HepG2 (cell line): ENCODE results near the gene SLC50A1. TPM values are rescaled to one million over a fixed set of nuclear protein-coding genes. Genes with fewer than 3 reads are reported as not detected.

ENCODE experiments used
- DNMT3B ChIP-seq: conservative IDR thresholded peaks from 2 replicates; pipeline ENCODE4 v1.6.1; 2016; ENCODE audit warnings: missing biosample characterization, control low read depth
- E2F1 ChIP-seq: sonication (generic); formaldehyde crosslinking; IDR thresholded peaks from 2 replicates; pipeline ENCODE4 v1.5.0; 2020; ENCODE audit warnings: missing genetic modification reagents
- GATA4 ChIP-seq: sonication (generic); IDR thresholded peaks from 2 replicates; pipeline ENCODE4 v1.6.1; 2016; ENCODE audit warnings: antibody characterized with exemption, low read depth, borderline replicate concordance
- HIC2 ChIP-seq: sonication (generic); formaldehyde crosslinking; IDR thresholded peaks from 2 replicates; pipeline ENCODE4 v1.9.0; 2022; ENCODE audit warnings: low read depth, missing genetic modification reagents
- KDM3A ChIP-seq: IDR thresholded peaks from 2 replicates; pipeline ENCODE4 v1.6.1; 2018; ENCODE audit warnings: low read depth, missing compliant biosample characterization
- NFE2L1 ChIP-seq: sonication (generic); formaldehyde crosslinking; IDR thresholded peaks from 2 replicates; pipeline ENCODE4 v1.4.0; 2020; ENCODE audit warnings: missing genetic modification reagents, mild to moderate bottlenecking, borderline replicate concordance
- SMC3 ChIP-seq: IDR thresholded peaks from 2 replicates; pipeline ENCODE4 v1.6.1; 2011; ENCODE audit warnings: low read length, improper control_type of control experiment
- ZFY ChIP-seq: sonication (generic); formaldehyde crosslinking; IDR thresholded peaks from 2 replicates; pipeline ENCODE4 v1.4.0; 2020; ENCODE audit warnings: missing genetic modification reagents
- ZNF569 ChIP-seq: sonication (generic); formaldehyde crosslinking; IDR thresholded peaks from 2 replicates; pipeline ENCODE4 v1.5.0; 2020; ENCODE audit warnings: mild to moderate bottlenecking, missing genetic modification reagents, moderate library complexity, borderline replicate concordance
- polyA plus RNA-seq, 8 experiments: library from polyadenylated mRNA; depleted of rRNA in 3 of 8; stranded (reverse) in 7 of 8; unstranded in 1 of 8; fragments of >200 nt; fragmentation: Illumina TruSeq in 4 of 8; extraction: Trizol in 4 of 8; gene quantifications; 2 replicates each; pipeline versions ENCODE4 v1.2.1 to v1.2.3, GENCODE V29; 2011 to 2016; ENCODE audit warnings: low read depth in 4 of 8, missing spikeins in 1 of 8, mixed read lengths in 1 of 8; ENCODE audit not compliant: insufficient read depth in 1 of 8
- total RNA-seq, 5 experiments: library from RNA; depleted of rRNA; stranded (reverse); fragments of >200 nt; fragmentation: Illumina TruSeq; extraction: Trizol; gene quantifications; 2 replicates each; pipeline ENCODE4 v1.2.3, GENCODE V29; 2016; ENCODE audit warnings: low read depth in 1 of 5
- TF ChIP-seq, protein P1 (sequence below): sonication (generic); formaldehyde crosslinking; IDR thresholded peaks from 2 replicates; pipeline ENCODE4 v1.5.0; 2020; ENCODE audit warnings: mild to moderate bottlenecking, missing genetic modification reagents
- TF ChIP-seq, protein P2 (sequence below): sonication (generic); formaldehyde crosslinking; conservative IDR thresholded peaks from 2 replicates; pipeline ENCODE4 v1.8.0; 2022; ENCODE audit warnings: mild to moderate bottlenecking, moderate library complexity, missing genetic modification reagents
- TF ChIP-seq, protein P3 (sequence below): IDR thresholded peaks from 2 replicates; pipeline ENCODE4 v1.6.1; 2016; ENCODE audit warnings: low read depth, control low read depth
- TF ChIP-seq, protein P4 (sequence below): sonication (generic); formaldehyde crosslinking; IDR thresholded peaks from 2 replicates; pipeline ENCODE4 v1.4.0; 2020; ENCODE audit warnings: missing genetic modification reagents
- TF ChIP-seq, protein P5 (sequence below): sonication (generic); formaldehyde crosslinking; conservative IDR thresholded peaks from 2 replicates; pipeline ENCODE4 v1.4.0; 2020; ENCODE audit warnings: missing genetic modification reagents

Gene SLC50A1
- total and polyA plus RNA-seq, 2 of the 13 experiments (the other 11 are each of a cell fraction or from before 2014, with no cell fraction given), result 22.5 to 46.8 TPM

DNA sequence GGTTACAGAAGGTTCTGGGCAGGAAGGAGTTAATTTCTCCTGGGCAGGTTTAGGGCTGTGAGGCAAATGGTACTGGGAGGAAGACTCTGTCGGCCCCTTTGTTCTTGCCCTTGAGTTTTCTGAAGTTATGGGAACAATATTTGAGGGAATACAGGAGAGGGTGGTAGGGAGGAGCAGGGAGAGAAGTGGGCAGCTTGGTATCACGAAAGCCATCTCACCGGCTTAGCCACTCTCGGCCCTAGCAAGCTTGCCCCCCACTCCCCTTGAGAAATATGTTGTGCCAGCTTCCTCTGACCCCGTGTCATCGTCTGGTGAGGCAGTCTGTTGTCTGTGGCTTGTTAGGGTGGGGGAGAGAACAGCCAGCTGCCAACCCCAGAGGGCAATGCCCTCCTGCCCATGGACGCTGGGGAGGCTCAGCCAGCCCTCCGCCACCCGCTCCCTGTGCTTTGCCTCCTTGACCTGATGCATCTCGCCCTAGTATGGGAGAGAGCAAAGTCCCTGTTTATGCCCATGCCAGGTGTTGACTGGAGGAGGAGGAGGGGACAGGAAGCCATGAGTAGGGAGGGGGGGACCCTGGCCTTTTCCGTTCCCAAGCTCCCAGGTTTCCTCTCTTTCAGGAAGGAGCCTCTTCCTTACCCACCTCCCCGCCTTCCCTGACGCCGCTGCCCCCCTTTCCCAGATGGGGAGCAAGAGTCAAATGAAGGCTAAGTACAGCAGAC, 6.7 kb upstream of the SLC50A1 start (continued):
- TF ChIP-seq, protein P1, sequence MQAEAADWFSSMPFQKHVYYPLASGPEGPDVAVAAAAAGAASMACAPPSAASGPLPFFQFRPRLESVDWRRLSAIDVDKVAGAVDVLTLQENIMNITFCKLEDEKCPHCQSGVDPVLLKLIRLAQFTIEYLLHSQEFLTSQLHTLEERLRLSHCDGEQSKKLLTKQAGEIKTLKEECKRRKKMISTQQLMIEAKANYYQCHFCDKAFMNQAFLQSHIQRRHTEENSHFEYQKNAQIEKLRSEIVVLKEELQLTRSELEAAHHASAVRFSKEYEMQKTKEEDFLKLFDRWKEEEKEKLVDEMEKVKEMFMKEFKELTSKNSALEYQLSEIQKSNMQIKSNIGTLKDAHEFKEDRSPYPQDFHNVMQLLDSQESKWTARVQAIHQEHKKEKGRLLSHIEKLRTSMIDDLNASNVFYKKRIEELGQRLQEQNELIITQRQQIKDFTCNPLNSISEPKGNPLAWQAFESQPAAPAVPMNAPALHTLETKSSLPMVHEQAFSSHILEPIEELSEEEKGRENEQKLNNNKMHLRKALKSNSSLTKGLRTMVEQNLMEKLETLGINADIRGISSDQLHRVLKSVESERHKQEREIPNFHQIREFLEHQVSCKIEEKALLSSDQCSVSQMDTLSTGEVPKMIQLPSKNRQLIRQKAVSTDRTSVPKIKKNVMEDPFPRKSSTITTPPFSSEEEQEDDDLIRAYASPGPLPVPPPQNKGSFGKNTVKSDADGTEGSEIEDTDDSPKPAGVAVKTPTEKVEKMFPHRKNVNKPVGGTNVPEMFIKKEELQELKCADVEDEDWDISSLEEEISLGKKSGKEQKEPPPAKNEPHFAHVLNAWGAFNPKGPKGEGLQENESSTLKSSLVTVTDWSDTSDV (CRISPR knock-in tag), result no peak
- TF ChIP-seq, protein P2, sequence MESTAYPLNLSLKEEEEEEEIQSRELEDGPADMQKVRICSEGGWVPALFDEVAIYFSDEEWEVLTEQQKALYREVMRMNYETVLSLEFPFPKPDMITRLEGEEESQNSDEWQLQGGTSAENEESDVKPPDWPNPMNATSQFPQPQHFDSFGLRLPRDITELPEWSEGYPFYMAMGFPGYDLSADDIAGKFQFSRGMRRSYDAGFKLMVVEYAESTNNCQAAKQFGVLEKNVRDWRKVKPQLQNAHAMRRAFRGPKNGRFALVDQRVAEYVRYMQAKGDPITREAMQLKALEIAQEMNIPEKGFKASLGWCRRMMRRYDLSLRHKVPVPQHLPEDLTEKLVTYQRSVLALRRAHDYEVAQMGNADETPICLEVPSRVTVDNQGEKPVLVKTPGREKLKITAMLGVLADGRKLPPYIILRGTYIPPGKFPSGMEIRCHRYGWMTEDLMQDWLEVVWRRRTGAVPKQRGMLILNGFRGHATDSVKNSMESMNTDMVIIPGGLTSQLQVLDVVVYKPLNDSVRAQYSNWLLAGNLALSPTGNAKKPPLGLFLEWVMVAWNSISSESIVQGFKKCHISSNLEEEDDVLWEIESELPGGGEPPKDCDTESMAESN (CRISPR knock-in tag), result no peak
- TF ChIP-seq, protein P3, sequence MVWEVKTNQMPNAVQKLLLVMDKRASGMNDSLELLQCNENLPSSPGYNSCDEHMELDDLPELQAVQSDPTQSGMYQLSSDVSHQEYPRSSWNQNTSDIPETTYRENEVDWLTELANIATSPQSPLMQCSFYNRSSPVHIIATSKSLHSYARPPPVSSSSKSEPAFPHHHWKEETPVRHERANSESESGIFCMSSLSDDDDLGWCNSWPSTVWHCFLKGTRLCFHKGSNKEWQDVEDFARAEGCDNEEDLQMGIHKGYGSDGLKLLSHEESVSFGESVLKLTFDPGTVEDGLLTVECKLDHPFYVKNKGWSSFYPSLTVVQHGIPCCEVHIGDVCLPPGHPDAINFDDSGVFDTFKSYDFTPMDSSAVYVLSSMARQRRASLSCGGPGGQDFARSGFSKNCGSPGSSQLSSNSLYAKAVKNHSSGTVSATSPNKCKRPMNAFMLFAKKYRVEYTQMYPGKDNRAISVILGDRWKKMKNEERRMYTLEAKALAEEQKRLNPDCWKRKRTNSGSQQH (CRISPR knock-in tag), result peak; percentile 50; the same call in 1 of the 2 replicates
- TF ChIP-seq ZFY (CRISPR knock-in tag) (no peak), GATA4 (peak; percentile 64; the same call in 1 of the 2 replicates), SMC3 (no peak), NFE2L1 (no peak), HIC2 (peak; percentile 99), DNMT3B (no peak; the same call in 1 of the 2 replicates), E2F1 (CRISPR knock-in tag) (no peak), ZNF569 (CRISPR knock-in tag) (no peak), KDM3A (no peak)
- TF ChIP-seq, protein P4, sequence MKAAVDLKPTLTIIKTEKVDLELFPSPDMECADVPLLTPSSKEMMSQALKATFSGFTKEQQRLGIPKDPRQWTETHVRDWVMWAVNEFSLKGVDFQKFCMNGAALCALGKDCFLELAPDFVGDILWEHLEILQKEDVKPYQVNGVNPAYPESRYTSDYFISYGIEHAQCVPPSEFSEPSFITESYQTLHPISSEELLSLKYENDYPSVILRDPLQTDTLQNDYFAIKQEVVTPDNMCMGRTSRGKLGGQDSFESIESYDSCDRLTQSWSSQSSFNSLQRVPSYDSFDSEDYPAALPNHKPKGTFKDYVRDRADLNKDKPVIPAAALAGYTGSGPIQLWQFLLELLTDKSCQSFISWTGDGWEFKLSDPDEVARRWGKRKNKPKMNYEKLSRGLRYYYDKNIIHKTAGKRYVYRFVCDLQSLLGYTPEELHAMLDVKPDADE (CRISPR knock-in tag), result no peak
- TF ChIP-seq, protein P5, sequence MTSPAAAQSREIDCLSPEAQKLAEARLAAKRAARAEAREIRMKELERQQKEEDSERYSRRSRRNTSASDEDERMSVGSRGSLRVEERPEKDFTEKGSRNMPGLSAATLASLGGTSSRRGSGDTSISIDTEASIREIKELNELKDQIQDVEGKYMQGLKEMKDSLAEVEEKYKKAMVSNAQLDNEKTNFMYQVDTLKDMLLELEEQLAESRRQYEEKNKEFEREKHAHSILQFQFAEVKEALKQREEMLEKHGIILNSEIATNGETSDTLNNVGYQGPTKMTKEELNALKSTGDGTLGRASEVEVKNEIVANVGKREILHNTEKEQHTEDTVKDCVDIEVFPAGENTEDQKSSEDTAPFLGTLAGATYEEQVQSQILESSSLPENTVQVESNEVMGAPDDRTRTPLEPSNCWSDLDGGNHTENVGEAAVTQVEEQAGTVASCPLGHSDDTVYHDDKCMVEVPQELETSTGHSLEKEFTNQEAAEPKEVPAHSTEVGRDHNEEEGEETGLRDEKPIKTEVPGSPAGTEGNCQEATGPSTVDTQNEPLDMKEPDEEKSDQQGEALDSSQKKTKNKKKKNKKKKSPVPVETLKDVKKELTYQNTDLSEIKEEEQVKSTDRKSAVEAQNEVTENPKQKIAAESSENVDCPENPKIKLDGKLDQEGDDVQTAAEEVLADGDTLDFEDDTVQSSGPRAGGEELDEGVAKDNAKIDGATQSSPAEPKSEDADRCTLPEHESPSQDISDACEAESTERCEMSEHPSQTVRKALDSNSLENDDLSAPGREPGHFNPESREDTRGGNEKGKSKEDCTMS (CRISPR knock-in tag), result no peak
